Measurements from ENCODE around the gene FRG2C. TPM values are rescaled to one million over a fixed set of nuclear protein-coding genes. Genes with fewer than 3 reads are reported as not detected.
A peak's percentile ranks its signal among the peaks of the same experiment; 100 is the strongest.
"Not testable (repeated sequence)": the region's sequence is repeated elsewhere in the genome, so short reads cannot be mapped to it uniquely, and the experiment has no call there.

FRG2C gene
- polyA plus RNA-seq (ENCODE audit: low read depth in 6 of 6) = not detected

DNA sequence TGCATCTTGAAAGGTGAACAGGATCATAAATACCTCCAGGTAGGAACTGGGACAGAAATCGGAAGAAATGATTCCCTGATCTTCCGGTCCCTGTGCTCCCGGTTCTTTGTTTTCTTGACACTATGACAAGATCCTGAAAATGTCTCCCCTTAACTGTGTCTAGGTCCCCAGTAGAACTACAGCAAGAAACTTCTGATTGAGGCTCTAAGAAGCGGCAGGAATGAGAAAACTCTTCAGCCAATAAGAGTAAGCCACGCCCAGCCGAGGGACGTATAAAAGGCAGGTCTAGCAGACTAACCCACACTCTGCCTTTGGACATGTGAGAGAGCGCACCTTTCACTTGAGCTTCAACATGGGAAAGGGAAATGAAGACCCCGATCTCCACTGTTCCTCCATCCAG lies at the start of gene FRG2C:
Gene FRG2C (plus strand): TSS at position 301 of the 400 bp plus-strand sequence. CDS start 52 bp downstream, at position 353.
- Mint-ChIP-seq H3K9me3 (peaks cover 7 to 46% (median 17%) of the 10 kb centered on the region in 7 donors), H3K4me1 (peaks cover 3 to 15% (median 4%) of the 10 kb centered on the region in 3 donors), H3K27me3 (peaks cover 25 to 43% (median 35%) of the 10 kb centered on the region in 3 donors), H3K36me3 (peaks cover 2 to 24% of the 10 kb centered on the region in 2 donors)
- not testable (repeated sequence) for H3K4me3 Mint-ChIP-seq; ATAC-seq (ENCODE audit: low read depth in 2 of 2); DNase-seq; H3K27ac Mint-ChIP-seq

DNA sequence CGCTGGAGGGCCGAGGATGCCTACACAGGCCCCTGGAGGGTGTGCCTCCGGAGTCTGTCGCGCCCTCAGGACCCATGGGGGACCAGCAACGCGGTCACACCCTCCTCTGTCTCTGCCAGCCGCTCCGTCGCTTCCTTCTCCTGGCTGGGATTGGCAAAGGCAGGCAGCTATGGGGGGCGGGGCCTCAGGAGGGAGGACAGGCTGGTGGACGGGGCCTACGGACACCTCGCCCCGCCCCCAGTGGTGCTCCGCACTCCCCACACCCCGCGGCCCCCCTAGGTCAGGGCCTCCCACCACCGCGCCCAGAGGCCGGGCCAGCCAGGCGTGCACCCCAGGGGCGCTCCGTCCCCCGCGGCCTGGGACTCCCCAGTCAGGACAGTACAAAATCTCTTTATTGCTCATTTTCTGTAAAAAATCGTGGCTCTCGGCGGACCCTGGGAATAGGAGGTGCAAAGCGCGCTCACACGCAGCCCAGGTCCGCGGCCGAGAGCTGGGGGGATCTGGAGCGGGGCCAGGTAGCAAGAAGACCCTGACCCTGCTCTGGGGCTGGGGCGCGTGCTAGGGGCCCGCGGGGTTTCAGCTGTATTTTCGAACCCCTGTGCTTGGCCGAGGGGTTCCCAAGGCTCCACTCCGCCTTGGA lies 45.3 kb upstream of the FRG2C start:
- not testable (repeated sequence) for ATAC-seq (ENCODE audit: low read depth in 2 of 2); H3K36me3 Mint-ChIP-seq; DNase-seq; H3K9me3 Mint-ChIP-seq; H3K4me1 Mint-ChIP-seq; H3K27ac Mint-ChIP-seq
- peaks cover 19 to 49% (median 24%) of the 10 kb centered on the region in 3 donors for H3K27me3 Mint-ChIP-seq
- peak overlapping the region in 1 of 8 donors; percentile 32 for H3K4me3 Mint-ChIP-seq

DNA sequence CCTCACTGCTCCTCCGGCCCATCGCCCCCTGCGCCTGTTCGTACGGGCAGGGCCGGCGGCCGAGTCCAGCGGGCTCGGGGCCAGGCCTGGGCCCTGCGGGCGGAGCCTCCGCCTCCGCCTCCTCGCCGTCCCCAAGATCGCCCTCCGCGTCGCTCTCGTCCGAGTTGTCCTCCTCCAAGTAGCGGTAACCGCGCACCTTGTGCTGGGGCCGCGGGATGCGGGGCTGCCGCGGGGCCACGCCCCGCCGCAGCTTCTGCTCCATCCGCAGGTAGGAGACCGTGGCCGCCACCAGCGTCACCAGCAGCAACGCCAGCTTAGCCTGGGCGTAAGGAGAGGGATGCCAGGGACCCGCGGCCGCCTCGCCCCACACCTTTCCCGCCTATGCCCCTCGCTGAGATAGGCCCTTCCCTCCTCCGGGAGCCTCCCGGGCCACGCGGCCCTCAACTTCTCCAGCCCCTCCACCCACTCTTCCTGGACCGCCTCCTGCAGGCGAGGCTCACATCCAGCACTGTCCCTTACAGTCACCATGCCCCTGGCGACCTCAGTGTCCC lies 44.6 kb upstream of the FRG2C start:
- peak overlapping the region in 6 of 8 donors; percentile 44 to 82 (median 65) for H3K4me3 Mint-ChIP-seq
- DNase-seq; H3K27ac Mint-ChIP-seq; ATAC-seq (ENCODE audit: low read depth in 2 of 2); H3K9me3 Mint-ChIP-seq; H3K36me3 Mint-ChIP-seq; H3K4me1 Mint-ChIP-seq: not testable (repeated sequence)
- H3K27me3 Mint-ChIP-seq = peaks cover 19 to 49% (median 24%) of the 10 kb centered on the region in 3 donors

DNA sequence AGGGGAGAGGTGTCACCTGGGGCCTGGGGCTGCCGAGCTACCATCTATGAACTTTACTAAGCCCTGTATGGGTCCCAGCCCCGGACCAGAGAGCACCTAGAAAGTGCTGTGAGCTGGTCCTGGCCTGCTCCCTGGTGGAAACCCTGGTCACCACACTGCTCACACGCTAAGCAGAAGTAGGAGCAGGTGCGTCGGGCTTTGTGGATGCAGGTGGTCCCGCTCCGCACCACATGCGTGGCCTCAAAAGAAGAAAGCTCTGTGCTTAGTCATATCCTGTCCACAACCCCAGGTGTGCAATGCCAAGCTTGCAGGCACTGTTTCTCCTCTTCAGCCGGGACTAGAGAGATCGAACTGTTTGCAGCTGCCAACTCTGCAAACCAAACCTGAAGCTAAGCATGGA lies 42.4 kb upstream of the FRG2C start:
- H3K4me3 Mint-ChIP-seq, H3K4me1 Mint-ChIP-seq: not testable (repeated sequence)
- peak overlapping the region in 1 of 6 donors; percentile 47 for H3K27ac Mint-ChIP-seq

DNA sequence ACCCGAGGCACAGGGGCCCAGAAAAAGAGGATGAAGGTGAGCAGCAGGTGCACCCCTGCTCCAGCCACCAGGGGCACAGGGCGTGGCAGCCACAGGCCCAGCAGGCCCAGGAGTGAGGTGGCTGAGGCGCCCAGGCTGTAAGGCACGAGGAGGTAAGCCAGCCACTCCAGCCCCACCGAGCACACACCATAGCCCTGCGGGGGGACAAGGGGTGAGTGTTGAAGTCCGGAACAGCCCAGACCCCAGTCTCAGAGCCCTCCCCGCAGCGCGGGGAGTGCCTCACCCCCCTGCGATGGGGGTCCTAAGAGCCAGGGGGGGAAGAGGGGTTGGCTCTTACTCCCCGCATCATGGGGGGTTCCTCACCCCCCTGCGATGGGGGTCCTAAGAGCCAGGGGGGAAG lies 40.5 kb upstream of the FRG2C start:
- not testable (repeated sequence) for ATAC-seq (ENCODE audit: low read depth in 2 of 2); H3K9me3 Mint-ChIP-seq; H3K36me3 Mint-ChIP-seq; DNase-seq; H3K4me3 Mint-ChIP-seq; H3K27ac Mint-ChIP-seq; H3K4me1 Mint-ChIP-seq
- peaks cover 11 to 41% (median 12%) of the 10 kb centered on the region in 3 donors for H3K27me3 Mint-ChIP-seq

More for the DNA sequence above, 42.4 kb upstream of the FRG2C start:
- not testable (repeated sequence) for ATAC-seq (ENCODE audit: low read depth in 2 of 2); H3K9me3 Mint-ChIP-seq; H3K36me3 Mint-ChIP-seq; DNase-seq
- H3K27me3 Mint-ChIP-seq = peaks cover 19 to 49% (median 24%) of the 10 kb centered on the region in 3 donors

DNA sequence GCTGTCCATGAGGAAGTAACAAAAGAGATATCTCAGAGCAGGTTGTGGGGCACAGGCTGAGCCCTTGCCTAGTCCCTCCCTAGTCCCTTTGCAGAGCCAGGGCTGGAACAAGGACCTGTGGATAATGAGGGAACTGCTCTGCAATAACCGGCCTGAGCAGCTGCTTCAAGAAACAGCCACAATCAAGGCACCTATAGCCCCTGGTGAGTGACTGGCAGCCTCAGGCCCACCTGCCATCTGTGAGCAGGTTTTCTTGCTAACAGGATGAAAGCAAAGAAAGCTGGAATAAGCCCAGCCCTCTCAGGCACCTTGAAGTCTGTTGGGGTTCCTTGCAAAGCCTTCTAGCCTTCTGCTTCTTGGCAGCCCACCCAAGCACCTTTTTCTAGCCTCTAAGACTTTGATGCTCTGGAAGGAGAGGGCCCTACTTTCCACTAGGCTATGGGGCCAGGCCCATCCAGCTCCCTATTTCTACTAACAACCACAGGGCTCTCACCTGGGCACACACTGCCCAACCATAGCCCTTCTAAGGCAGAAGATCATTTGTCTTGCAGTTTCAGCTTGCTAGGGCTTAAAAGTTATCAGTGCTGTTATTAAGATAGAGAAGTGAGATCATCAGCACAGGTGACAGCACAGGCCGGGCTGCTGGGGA lies 33.1 kb upstream of the FRG2C start:
- H3K4me1 Mint-ChIP-seq; H3K36me3 Mint-ChIP-seq; DNase-seq; H3K27ac Mint-ChIP-seq; H3K27me3 Mint-ChIP-seq; H3K4me3 Mint-ChIP-seq; ATAC-seq (ENCODE audit: low read depth in 2 of 2); H3K9me3 Mint-ChIP-seq: not testable (repeated sequence)

DNA sequence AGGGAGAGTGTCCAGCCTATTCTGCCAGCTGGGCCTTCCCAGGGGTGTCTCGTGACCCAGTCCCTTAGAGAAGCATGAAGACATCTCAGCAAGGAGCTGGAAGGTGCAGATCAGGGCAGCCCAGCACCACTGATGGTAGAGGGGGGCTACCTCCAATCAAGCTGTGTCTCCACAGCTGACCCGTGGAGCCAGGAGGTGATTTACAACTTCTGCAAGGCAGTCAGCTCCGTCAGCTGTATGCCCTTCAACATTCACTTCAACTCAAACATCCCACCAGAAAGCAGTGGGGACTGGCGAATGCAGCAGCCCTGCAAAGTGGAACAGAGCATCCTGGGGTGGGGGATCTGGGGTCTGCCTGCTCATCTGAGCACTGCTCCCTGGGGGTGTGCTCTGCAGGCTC lies 32.6 kb upstream of the FRG2C start:
- Mint-ChIP-seq H3K36me3 (no peaks in the 10 kb centered on the region), H3K9me3 (peaks cover 0 to 9% (median 2%) of the 10 kb centered on the region in 7 donors), H3K4me1 (no peaks in the 10 kb centered on the region), H3K27ac (no peak overlapping the region), H3K27me3 (no peaks in the 10 kb centered on the region), H3K4me3 (no peak overlapping the region)
- DNase-seq (no peak), ATAC-seq (ENCODE audit: low read depth in 2 of 2) (no peak)

DNA sequence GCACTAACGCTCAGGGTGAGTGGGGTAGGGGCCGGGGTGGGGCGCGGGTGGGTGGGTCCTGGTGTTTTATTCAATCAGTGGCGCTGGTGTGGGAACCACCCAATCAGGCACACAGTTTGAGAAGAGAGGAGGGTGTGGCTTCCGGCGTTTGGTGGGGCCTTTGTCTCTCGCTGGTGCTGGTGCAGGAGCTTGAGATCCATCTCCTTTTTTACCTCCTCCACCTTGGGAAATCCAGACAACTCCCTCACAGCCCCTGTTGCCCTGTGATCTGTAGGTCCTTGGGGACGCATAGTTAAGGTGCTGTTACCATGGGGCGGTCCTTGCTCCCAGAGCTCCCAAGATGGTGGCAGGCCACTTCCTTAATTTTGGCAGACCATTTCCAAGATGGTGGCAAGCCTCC lies 25.2 kb upstream of the FRG2C start:
- not testable (repeated sequence) for H3K9me3 Mint-ChIP-seq; H3K27ac Mint-ChIP-seq; ATAC-seq (ENCODE audit: low read depth in 2 of 2); H3K27me3 Mint-ChIP-seq; H3K36me3 Mint-ChIP-seq; DNase-seq; H3K4me3 Mint-ChIP-seq
- H3K4me1 Mint-ChIP-seq = peaks cover 11 to 17% (median 12%) of the 10 kb centered on the region in 3 donors

DNA sequence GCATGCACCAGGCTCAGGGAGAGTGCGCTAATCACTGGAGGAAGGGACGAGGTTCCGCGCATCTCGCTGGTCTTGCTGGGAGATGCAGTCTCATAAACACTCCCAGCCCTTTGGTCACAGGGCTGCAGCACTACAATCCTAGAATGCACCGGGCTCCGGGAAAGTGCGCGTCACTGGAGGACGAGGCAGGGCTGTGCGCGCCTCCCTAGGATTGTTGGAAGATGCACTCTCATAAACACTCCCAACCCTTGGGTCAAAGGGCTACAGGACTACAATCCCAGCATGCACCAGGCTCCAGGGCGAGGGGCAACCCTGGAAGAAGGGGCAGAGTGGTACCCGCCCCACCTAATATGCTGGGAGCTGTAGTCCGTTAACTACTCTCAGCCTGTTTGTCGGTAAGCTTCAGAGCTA lies 23.0 kb upstream of the FRG2C start:
- H3K9me3 Mint-ChIP-seq; H3K27ac Mint-ChIP-seq; H3K27me3 Mint-ChIP-seq; DNase-seq; ATAC-seq (ENCODE audit: low read depth in 2 of 2); H3K36me3 Mint-ChIP-seq: not testable (repeated sequence)
- Mint-ChIP-seq H3K4me3 (peak overlapping the region in 7 of 8 donors; percentile 83 to 93 (median 87)), H3K4me1 (peaks cover 11 to 17% (median 12%) of the 10 kb centered on the region in 3 donors)

DNA sequence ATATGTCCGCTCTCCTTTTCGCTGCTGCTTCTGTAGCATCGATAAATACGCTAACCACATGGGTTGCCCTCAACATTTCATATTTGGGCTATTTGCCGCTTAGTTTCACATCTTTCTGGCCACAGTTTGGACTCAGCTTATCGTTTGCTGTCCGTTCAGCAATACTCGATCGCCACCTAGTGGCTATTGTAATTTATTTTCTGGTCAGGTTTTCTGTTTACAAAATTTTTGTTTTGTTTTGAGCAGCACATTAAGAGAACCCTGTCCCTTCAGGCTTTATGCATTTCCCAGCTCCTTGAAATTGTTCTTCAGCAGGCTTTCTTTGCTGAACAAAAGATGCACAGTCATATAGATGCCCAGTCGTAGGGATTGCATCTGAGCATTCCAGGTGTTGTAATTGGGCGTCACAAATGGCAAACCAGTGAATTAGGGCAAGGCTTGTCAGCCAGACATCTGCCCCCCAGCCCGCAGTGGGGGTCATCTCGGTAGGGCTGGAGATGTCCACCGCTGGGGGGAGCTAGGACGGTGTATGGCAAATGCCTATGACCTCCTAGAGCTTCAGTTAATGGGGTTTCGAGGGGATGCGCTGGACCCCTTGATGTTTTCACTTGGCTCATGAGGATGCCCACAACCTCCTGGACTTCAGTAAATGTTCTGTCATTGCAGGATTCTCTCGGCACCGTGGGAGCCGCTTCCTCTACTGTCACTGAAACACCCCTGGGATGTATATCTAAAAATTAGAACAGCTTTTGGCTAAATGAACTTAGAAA lies 20.9 kb upstream of the FRG2C start:
- peak overlapping the region in 5 of 8 donors; percentile 22 to 91 (median 78) for H3K4me3 Mint-ChIP-seq
- H3K36me3 Mint-ChIP-seq; H3K9me3 Mint-ChIP-seq; H3K27me3 Mint-ChIP-seq; ATAC-seq (ENCODE audit: low read depth in 2 of 2); H3K27ac Mint-ChIP-seq: not testable (repeated sequence)
- DNase-seq = peak; percentile 16
- H3K4me1 Mint-ChIP-seq = peaks cover 11 to 17% (median 12%) of the 10 kb centered on the region in 3 donors

DNA sequence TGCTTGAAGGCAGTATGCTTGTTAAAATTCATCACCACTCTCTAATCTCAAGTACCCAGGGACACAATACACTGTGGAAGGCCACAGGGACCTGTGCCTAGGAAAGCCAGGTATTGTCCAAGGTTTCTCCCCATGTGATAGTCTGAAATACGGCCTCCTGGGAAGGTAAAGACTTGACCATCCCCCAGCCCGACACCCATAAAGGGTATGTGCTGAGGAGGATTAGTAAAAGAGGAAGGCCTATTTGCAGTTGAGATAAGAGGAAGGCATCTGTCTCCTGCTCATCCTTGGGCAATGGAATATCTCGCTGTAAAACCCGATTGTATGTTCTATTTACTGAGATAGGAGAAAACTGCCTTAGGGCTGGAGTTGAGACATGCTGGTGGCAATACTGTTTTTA lies 18.6 kb upstream of the FRG2C start:
- not testable (repeated sequence) for H3K27ac Mint-ChIP-seq; DNase-seq; ATAC-seq (ENCODE audit: low read depth in 2 of 2); H3K9me3 Mint-ChIP-seq; H3K36me3 Mint-ChIP-seq; H3K4me3 Mint-ChIP-seq; H3K27me3 Mint-ChIP-seq
- peaks cover 11 to 12% (median 12%) of the 10 kb centered on the region in 3 donors for H3K4me1 Mint-ChIP-seq

DNA sequence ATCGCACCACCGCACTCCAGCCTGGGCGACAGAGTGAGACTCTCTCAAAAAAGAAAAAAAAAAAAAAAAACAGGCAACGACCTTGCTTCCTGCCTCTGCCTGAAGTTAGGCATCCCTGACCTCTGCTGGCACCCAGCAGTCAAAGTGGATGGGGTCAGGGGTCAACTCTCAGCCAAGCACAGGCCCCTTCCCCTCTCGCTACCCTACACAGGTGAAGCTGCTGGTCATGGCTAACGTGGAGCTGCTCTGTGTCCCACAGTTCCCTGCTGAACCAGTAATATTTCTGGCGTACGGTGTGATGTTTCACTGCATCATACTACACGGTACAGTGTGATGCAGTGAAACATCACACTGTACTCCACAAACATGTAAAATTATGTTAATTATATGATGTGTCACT lies 13.9 kb upstream of the FRG2C start:
- Mint-ChIP-seq H3K4me3 (no peak overlapping the region), H3K27ac (no peak overlapping the region), H3K9me3 (no peaks in the 10 kb centered on the region), H3K27me3 (peaks cover 0 to 6% (median 0%) of the 10 kb centered on the region in 3 donors), H3K4me1 (no peaks in the 10 kb centered on the region), H3K36me3 (no peaks in the 10 kb centered on the region)
- ATAC-seq (ENCODE audit: low read depth in 2 of 2) (no peak), DNase-seq (no peak)
